OCI-LY3 (cell line): ENCODE results near the gene BICDL2.
A peak's percentile ranks its signal among the peaks of the same experiment; 100 is the strongest.

Source experiments
- H2AFZ ChIP-seq: fragments of 200-600, 300-600 bp; shearing (Covaris generic); 2 replicates; pipeline ENCODE4 v1.6.0; 2014; ENCODE audit warnings: antibody characterized with exemption, low read depth, low read length
- H3K27ac ChIP-seq: fragments of 200-600, 300-600 bp; sonication (generic); 2 replicates; pipeline ENCODE4 v1.5.1; 2014; ENCODE audit warnings: mild to moderate bottlenecking, low read length, moderate library complexity, mixed read lengths
- H3K27me3 ChIP-seq: fragments of 200-600, 300-600 bp; sonication (generic); 2 replicates; pipeline ENCODE4 v1.6.1; 2014; ENCODE audit warnings: low read depth, low read length, mixed read lengths
- H3K36me3 ChIP-seq: fragments of 200-600, 300-600 bp; sonication (generic); replicated peaks from 2 replicates; pipeline ENCODE3; 2014; ENCODE audit warnings: low read depth, low read length, mixed read lengths
- H3K4me1 ChIP-seq: fragments of 300-600, 200-600 bp; sonication (generic); 2 replicates; pipeline ENCODE4 v1.6.1; 2014; ENCODE audit warnings: low read length, mixed read lengths
- H3K4me2 ChIP-seq: fragments of 200-600, 300-600 bp; sonication (generic); 2 replicates; pipeline ENCODE4 v1.6.1; 2014; ENCODE audit warnings: low read length, mixed read lengths
- H3K4me3 ChIP-seq: fragments of 300-600, 200-600 bp; sonication (generic); 2 replicates; pipeline ENCODE4 v1.5.1; 2014; ENCODE audit warnings: antibody characterized with exemption, mild to moderate bottlenecking, low read length, moderate library complexity
- H3K79me2 ChIP-seq: fragments of 300-600, 200-600 bp; shearing (Covaris generic); 2 replicates; pipeline ENCODE4 v1.6.1; 2014; ENCODE audit warnings: mild to moderate bottlenecking, low read length, mixed read lengths
- H3K9ac ChIP-seq: fragments of 300-600, 200-600 bp; shearing (Covaris generic); 2 replicates; pipeline ENCODE4 v1.6.0; 2014; ENCODE audit warnings: mild to moderate bottlenecking, low read length, moderate library complexity
- H3K9me3 ChIP-seq: fragments of 200-600, 300-600 bp; shearing (Covaris generic); 2 replicates; pipeline ENCODE4 v1.6.1; 2014; ENCODE audit warnings: low read length, mixed read lengths; ENCODE audit not compliant: insufficient read depth
- H4K20me1 ChIP-seq: fragments of 200-600, 300-600 bp; sonication (generic); 2 replicates; pipeline ENCODE4 v1.6.1; 2016; ENCODE audit warnings: low read length, mixed read lengths; ENCODE audit not compliant: insufficient read depth
- EZH2phosphoT487 ChIP-seq: fragments of 200-600 bp; shearing (Covaris generic); IDR thresholded peaks from 2 replicates; pipeline ENCODE4 v1.6.1; 2018; ENCODE audit warnings: antibody characterized with exemption, mixed run types, low read depth
- TF ChIP-seq, protein P1 (sequence below): fragments of 200-600, 300-600 bp; sonication (generic); IDR thresholded peaks from 2 replicates; pipeline ENCODE4 v1.5.1; 2014; ENCODE audit warnings: antibody characterized with exemption, low read length, low read depth

Gene BICDL2

DNA sequence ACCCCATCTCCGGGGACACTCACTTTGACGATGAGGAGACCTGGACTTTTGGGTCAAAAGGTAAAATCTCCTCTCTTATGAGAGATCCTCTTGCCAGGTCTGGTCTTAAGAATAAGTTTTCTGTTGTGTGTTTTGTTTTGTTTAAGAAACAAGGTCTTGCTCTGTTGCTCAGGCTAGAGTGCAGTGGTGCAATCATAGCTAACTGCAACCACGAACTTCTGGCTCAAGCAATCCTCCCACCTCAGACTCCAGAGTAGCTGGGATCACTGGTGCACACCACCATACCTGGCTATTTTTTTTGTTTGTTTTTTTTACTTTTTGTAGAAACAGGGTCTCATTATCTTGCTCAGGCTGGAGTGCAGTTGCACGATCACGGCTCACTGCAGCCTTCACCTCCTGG lies 13.7 kb upstream of the BICDL2 start:
- TF ChIP-seq, protein P1, sequence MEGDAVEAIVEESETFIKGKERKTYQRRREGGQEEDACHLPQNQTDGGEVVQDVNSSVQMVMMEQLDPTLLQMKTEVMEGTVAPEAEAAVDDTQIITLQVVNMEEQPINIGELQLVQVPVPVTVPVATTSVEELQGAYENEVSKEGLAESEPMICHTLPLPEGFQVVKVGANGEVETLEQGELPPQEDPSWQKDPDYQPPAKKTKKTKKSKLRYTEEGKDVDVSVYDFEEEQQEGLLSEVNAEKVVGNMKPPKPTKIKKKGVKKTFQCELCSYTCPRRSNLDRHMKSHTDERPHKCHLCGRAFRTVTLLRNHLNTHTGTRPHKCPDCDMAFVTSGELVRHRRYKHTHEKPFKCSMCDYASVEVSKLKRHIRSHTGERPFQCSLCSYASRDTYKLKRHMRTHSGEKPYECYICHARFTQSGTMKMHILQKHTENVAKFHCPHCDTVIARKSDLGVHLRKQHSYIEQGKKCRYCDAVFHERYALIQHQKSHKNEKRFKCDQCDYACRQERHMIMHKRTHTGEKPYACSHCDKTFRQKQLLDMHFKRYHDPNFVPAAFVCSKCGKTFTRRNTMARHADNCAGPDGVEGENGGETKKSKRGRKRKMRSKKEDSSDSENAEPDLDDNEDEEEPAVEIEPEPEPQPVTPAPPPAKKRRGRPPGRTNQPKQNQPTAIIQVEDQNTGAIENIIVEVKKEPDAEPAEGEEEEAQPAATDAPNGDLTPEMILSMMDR = no peak
- no peak for TF ChIP-seq EZH2phosphoT487
- H3K27me3 ChIP-seq = no peaks in the 10 kb centered on the region
- H3K4me2 ChIP-seq = no peak overlapping the region
- H3K79me2 ChIP-seq = no peaks in the 10 kb centered on the region
- H3K4me1 ChIP-seq = no peaks in the 10 kb centered on the region
- H3K36me3 ChIP-seq = no peaks in the 10 kb centered on the region
- H3K9me3 ChIP-seq = no peaks in the 10 kb centered on the region
- no peak overlapping the region for H3K9ac ChIP-seq
- no peak overlapping the region for H3K27ac ChIP-seq
- 0 out of 2 replicates have a peak, but pooled peaks cover 4% of the 10 kb centered on the region for H4K20me1 ChIP-seq
- no peak overlapping the region for H3K4me3 ChIP-seq
- H2AFZ ChIP-seq = no peak overlapping the region

DNA sequence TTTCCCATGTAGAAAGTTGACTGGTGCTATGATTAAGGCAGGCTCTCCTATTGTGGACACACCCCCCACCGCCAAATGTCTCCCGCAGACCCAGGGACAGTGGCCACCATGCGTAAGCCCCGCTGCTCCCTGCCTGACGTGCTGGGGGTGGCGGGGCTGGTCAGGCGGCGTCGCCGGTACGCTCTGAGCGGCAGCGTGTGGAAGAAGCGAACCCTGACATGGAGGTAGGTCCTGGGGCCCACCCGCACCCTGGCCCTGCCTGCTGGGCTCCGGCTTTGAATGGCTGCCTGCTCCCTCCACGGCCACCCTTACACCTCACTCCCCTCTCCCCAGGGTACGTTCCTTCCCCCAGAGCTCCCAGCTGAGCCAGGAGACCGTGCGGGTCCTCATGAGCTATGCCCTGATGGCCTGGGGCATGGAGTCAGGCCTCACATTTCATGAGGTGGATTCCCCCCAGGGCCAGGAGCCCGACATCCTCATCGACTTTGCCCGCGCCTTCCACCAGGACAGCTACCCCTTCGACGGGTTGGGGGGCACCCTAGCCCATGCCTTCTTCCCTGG lies 13.3 kb upstream of the BICDL2 start:
- no peaks in the 10 kb centered on the region for H3K36me3 ChIP-seq
- no peak overlapping the region for H3K9ac ChIP-seq
- H3K9me3 ChIP-seq = no peaks in the 10 kb centered on the region
- H3K27ac ChIP-seq = no peak overlapping the region
- H3K4me2 ChIP-seq = no peak overlapping the region
- H2AFZ ChIP-seq = no peak overlapping the region
- no peaks in the 10 kb centered on the region for H3K27me3 ChIP-seq
- no peaks in the 10 kb centered on the region for H3K4me1 ChIP-seq
- 0 out of 2 replicates have a peak, but pooled peaks cover 4% of the 10 kb centered on the region for H4K20me1 ChIP-seq
- TF ChIP-seq, protein P1 = no peak
- no peak for TF ChIP-seq EZH2phosphoT487
- no peaks in the 10 kb centered on the region for H3K79me2 ChIP-seq
- no peak overlapping the region for H3K4me3 ChIP-seq

DNA sequence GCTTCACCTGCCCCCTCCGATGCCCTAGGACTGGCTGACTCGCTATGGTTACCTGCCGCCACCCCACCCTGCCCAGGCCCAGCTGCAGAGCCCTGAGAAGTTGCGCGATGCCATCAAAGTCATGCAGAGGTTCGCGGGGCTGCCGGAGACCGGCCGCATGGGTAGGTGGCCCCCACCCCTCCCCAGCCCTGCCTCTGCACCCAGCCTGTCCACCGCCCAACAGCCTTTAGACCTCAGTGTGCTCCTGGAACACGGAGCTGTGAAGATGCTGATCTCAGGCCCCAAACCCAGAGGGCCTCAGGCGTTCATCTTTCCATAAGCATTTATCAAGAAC lies 10.6 kb upstream of the BICDL2 start:
- TF ChIP-seq, protein P1 = no peak
- TF ChIP-seq EZH2phosphoT487 = no peak
- H3K27ac ChIP-seq = no peak overlapping the region
- no peaks in the 10 kb centered on the region for H3K79me2 ChIP-seq
- H3K36me3 ChIP-seq = no peaks in the 10 kb centered on the region
- no peaks in the 10 kb centered on the region for H4K20me1 ChIP-seq
- no peak overlapping the region for H3K4me3 ChIP-seq
- H3K27me3 ChIP-seq = no peaks in the 10 kb centered on the region
- no peak overlapping the region for H3K4me2 ChIP-seq
- no peak overlapping the region for H2AFZ ChIP-seq
- no peaks in the 10 kb centered on the region for H3K9me3 ChIP-seq
- H3K4me1 ChIP-seq = 0 out of 2 replicates have a peak, but pooled peaks cover 4% of the 10 kb centered on the region
- H3K9ac ChIP-seq = no peak overlapping the region

DNA sequence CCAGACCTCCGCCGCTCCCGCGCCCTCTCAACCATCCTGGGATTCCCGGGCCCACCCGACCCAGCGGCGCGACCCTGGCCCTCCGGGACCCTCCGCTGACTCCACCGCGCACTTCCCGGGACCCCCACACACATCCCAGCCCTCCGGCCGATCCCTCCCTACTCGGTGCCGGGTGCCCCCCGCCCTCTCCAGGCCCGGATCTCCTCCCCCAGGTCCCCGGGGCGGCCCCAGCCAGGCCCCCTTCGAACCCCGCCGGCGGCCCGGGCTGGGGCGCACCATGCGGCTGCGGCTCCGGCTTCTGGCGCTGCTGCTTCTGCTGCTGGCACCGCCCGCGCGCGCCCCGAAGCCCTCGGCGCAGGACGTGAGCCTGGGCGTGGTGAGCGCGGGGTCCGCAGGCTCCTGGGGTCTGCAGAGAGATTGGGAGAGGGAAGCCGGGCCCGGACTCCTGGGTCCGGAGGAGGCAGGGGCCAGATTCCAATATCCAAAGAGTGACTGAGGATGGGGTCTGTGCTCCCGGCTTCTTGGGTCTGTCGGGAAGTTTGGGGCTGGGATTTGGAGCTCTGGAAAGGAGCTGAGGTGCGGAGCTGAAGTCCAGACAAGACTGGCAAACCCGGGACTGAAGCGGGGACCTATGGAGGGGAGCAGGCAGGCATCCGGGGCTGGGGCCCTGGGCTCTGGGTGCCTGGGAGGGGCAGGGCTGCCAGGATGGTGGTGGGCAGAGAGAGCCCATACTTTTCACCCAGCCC lies 10.1 kb upstream of the BICDL2 start:
- peak overlapping the region; percentile 86 for H3K4me3 ChIP-seq
- no peak overlapping the region for H2AFZ ChIP-seq
- peak overlapping the region; percentile 85 for H3K4me2 ChIP-seq
- H4K20me1 ChIP-seq = no peaks in the 10 kb centered on the region
- no peaks in the 10 kb centered on the region for H3K9me3 ChIP-seq
- no peaks in the 10 kb centered on the region for H3K36me3 ChIP-seq
- no peaks in the 10 kb centered on the region for H3K27me3 ChIP-seq
- H3K79me2 ChIP-seq = no peaks in the 10 kb centered on the region
- no peak overlapping the region for H3K27ac ChIP-seq
- H3K4me1 ChIP-seq = 0 out of 2 replicates have a peak, but pooled peaks cover 4% of the 10 kb centered on the region
- peak overlapping the region; percentile 85; the same call in 1 of the 2 replicates for H3K9ac ChIP-seq
- TF ChIP-seq, protein P1 = no peak
- TF ChIP-seq EZH2phosphoT487 = no peak
